SU-DHL-6 (cell line): Measurements from ENCODE around the gene MYOM1.

Experiments used
- CTCF ChIP-seq: fragments of 200-600 bp; sonication (generic); IDR thresholded peaks from one replicate; pipeline ENCODE4 v1.5.1; 2017; ENCODE audit warnings: antibody characterized with exemption, mild to moderate bottlenecking, low read length, moderate library complexity; ENCODE audit not compliant: insufficient read depth, poor library complexity, severe bottlenecking
- EZH2phosphoT487 ChIP-seq: fragments of 200-600 bp; sonication (generic), shearing (Covaris generic); conservative IDR thresholded peaks from 2 replicates; pipeline ENCODE4 v1.6.1; 2018; ENCODE audit warnings: mild to moderate bottlenecking, antibody characterized with exemption, low read length, moderate library complexity, mixed read lengths

GRCh38 chr18:3093624-3094337, 126.0 kb downstream of the MYOM1 start:
- TF ChIP-seq CTCF (no peak), EZH2phosphoT487 (no peak)
